GM12892 (cell line): ENCODE results near the gene ZFPL1.

ENCODE experiments used
- DNase-seq: peaks from one replicate; pipeline ENCODE4 v3.0.0; 2011; ENCODE audit not compliant: insufficient read length
- FAIRE-seq: peaks from 2 replicates; lab custom pipeline; 2011; peaks lifted over from hg19 to GRCh38; lab: Jason Lieb, UNC
- POLR2A ChIP-seq: IDR thresholded peaks from 2 replicates; pipeline ENCODE4 v1.6.1; 2011; ENCODE audit warnings: low read depth, low read length, control low read depth
- POLR2AphosphoS5 ChIP-seq: IDR thresholded peaks from 2 replicates; pipeline ENCODE4 v1.6.1; 2011; ENCODE audit warnings: low read depth, low read length, control low read depth
- TAF1 ChIP-seq: IDR thresholded peaks from 2 replicates; pipeline ENCODE4 v1.6.1; 2011; ENCODE audit warnings: low read depth, mild to moderate bottlenecking, control low read depth, low read length, borderline replicate concordance

The ZFPL1 gene

GRCh38 chr11:65064847-65065240, 19.2 kb upstream of the ZFPL1 start:
- TF ChIP-seq TAF1, result no peak
- TF ChIP-seq POLR2A, result no peak
- no peak for TF ChIP-seq POLR2AphosphoS5
- DNase-seq, result no peak
- FAIRE-seq, result no peak

- TF ChIP-seq POLR2A (no peak), TAF1 (no peak), POLR2AphosphoS5 (no peak)
- DNase-seq (no peak), FAIRE-seq (no peak)
Measured at GRCh38 chr11:65065851-65066250, 18.2 kb upstream of the ZFPL1 start.

- FAIRE-seq, result no peak
- TF ChIP-seq POLR2A (no peak), POLR2AphosphoS5 (no peak), TAF1 (no peak)
- no peak for DNase-seq
Measured at GRCh38 chr11:65066315-65066714, 17.7 kb upstream of the ZFPL1 start.

GRCh38 chr11:65066805-65067291, 17.2 kb upstream of the ZFPL1 start:
- TF ChIP-seq TAF1, result no peak
- no peak for TF ChIP-seq POLR2AphosphoS5
- TF ChIP-seq POLR2A, result no peak
- FAIRE-seq (peak; percentile 14), DNase-seq (no peak)

- FAIRE-seq (peak; percentile 79), DNase-seq (peak; percentile 65)
- no peak for TF ChIP-seq POLR2AphosphoS5
- TF ChIP-seq TAF1, result no peak
- no peak for TF ChIP-seq POLR2A
Measured at GRCh38 chr11:65067446-65067845, 16.6 kb upstream of the ZFPL1 start.

GRCh38 chr11:65069217-65069616, 14.8 kb upstream of the ZFPL1 start:
- FAIRE-seq (peak; percentile 88), DNase-seq (no peak)
- TF ChIP-seq POLR2A (no peak), POLR2AphosphoS5 (no peak)

GRCh38 chr11:65071907-65072630, 12.0 kb upstream of the ZFPL1 start:
- no peak for TF ChIP-seq POLR2AphosphoS5
- no peak for TF ChIP-seq TAF1
- peak; percentile 34; the same call in 1 of the 2 replicates for TF ChIP-seq POLR2A
- DNase-seq, result no peak
- FAIRE-seq, result peak; percentile 51

- FAIRE-seq, result no peak
- TF ChIP-seq TAF1 (no peak), POLR2AphosphoS5 (no peak), POLR2A (no peak)
- no peak for DNase-seq
Measured at GRCh38 chr11:65072631-65072966, 11.4 kb upstream of the ZFPL1 start.

- no peak for TF ChIP-seq POLR2AphosphoS5
- no peak for DNase-seq
- FAIRE-seq, result no peak
Measured at GRCh38 chr11:65077451-65077850, 6.6 kb upstream of the ZFPL1 start.

GRCh38 chr11:65078151-65078550, 5.9 kb upstream of the ZFPL1 start:
- peak; percentile 71 for DNase-seq
- peak; percentile 94 for FAIRE-seq
- no peak for TF ChIP-seq POLR2A
- no peak for TF ChIP-seq POLR2AphosphoS5
- no peak for TF ChIP-seq TAF1

GRCh38 chr11:65078786-65079342, 5.2 kb upstream of the ZFPL1 start:
- TF ChIP-seq POLR2A (no peak), TAF1 (no peak), POLR2AphosphoS5 (0 out of 2 replicates have a peak, but pooled peaks have one; percentile 21)
- DNase-seq (no peak), FAIRE-seq (no peak)
